ENCODE measurements around the gene GEN1.

DNA sequence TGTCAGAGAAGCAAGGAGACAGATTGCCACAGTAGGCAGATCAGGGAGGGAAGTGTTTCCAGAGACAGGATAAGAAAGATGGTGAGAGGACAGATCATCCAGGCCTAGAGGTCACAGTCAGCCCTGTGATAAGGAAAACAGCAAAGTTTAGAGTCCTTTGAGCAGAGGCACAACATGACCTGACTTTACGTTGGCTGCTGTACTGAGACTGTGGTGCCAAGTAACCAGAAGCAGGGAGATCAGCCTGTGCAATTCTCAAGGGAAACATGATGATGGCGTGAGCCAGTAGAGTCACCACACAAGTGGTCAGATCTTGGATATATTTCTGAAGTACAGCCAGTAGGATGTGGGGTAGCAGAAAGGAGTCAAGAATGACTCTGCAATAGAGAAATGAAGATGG, 44.0 kb upstream of the GEN1 start:
- TF ChIP-seq BHLHE40 (IDR thresholded peaks at IDR 0.05; ENCODE audit: borderline replicate concordance) = no peak
- no peak for TF ChIP-seq ELF4 (IDR thresholded peaks at IDR 0.05)
- no peak for TF ChIP-seq SP1 (IDR thresholded peaks at IDR 0.05)
- TF ChIP-seq FOXM1 (IDR thresholded peaks at IDR 0.05; ENCODE audit: borderline replicate concordance) = no peak
- TF ChIP-seq ARNT (IDR thresholded peaks at IDR 0.05) = no peak
- no peak for TF ChIP-seq SUZ12 (IDR thresholded peaks at IDR 0.05)
- TF ChIP-seq NFRKB (IDR thresholded peaks at IDR 0.05) = no peak
- TF ChIP-seq ZNF384 (IDR thresholded peaks at IDR 0.05) = no peak
